Psoas muscle (tissue), 8 donors: ENCODE data around the gene SLC37A2. TPM values are rescaled to one million over a fixed set of nuclear protein-coding genes. Genes with fewer than 3 reads are reported as not detected.

Experiments used
- ATAC-seq, 4 donors: fragments of 200-7000 bp; cut with Tn5 transposase; one replicate each; pipeline ENCODE4 v1.9.1; 2020; ENCODE audit warnings: moderate library complexity in 3 of 4, mild to moderate bottlenecking in 2 of 4
- DNase-seq, 2 donors: peaks; one replicate each; pipeline ENCODE4 v3.0.0-alpha.2; 2020
- H3K27ac ChIP-seq: fragments of 200-600 bp; one replicate; pipeline ENCODE4 v1.8.0; 2022
- H3K27me3 ChIP-seq, 3 donors: fragments of 200-600 bp in 1 of 3; one replicate each; pipeline versions ENCODE4 v1.6.1 to v1.8.0; 2013 to 2022; ENCODE audit warnings: low read length in 2 of 3, mild to moderate bottlenecking in 2 of 3, moderate library complexity in 1 of 3; ENCODE audit not compliant: insufficient read depth in 3 of 3
- H3K36me3 ChIP-seq, 2 donors: fragments of 200-600 bp in 1 of 2; one replicate each; pipeline versions ENCODE4 v1.6.1 to v1.8.0; 2013 to 2022; ENCODE audit warnings: low read depth in 1 of 2, mild to moderate bottlenecking in 1 of 2, moderate library complexity in 1 of 2; ENCODE audit not compliant: insufficient read depth in 1 of 2
- H3K4me1 ChIP-seq: fragments of 200-600 bp; one replicate; pipeline ENCODE4 v1.8.0; 2022
- H3K4me3 ChIP-seq: fragments of 200-600 bp; one replicate; pipeline ENCODE4 v1.8.0; 2022; ENCODE audit warnings: mild to moderate bottlenecking
- H3K9me3 ChIP-seq: fragments of 200-600 bp; one replicate; pipeline ENCODE4 v1.8.0; 2022
- WGBS, 3 donors: extraction: QIAGEN DNeasy Blood & Tissue Kit; methylation state at CpG; one replicate each; pipeline versions ENCODE4 v1.1.6 to v1.1.7; 2013; 5-methylcytosine and 5-hydroxymethylcytosine counted together
- intact Hi-C, 2 donors: fragments of 100-400 bp; cut with DNase I; formaldehyde crosslinking; loops; one replicate each; pipeline versions ENCODE4 v1.11.0 to v1.14.2; 2022
- polyA plus RNA-seq, 3 donors: library from polyadenylated mRNA; stranded (reverse); fragments of 200-250 nt; gene quantifications; one replicate each; pipeline ENCODE4 v1.2.3, GENCODE V29; 2013
- total RNA-seq, 4 donors: library from RNA; stranded (reverse); fragmentation: NEBNext Ultra II Directional in 2 of 4; extraction: Animal tissue kit (Norgen Biotek cat#: 25700) in 2 of 4; gene quantifications; one replicate each; pipeline versions ENCODE4 v1.2.1 to v1.2.4, GENCODE V29; 2021 to 2023
- TF ChIP-seq, protein P1 (sequence below): fragments of 200-600 bp; IDR thresholded peaks from one replicate; pipeline ENCODE4 v1.8.0; 2022; ENCODE audit warnings: antibody characterized with exemption
- donor health status: healthy with polysubstance abuse.
- donor health status: DM: no; HTN: no; CAD: no; lungs with moderate emphysema.
- donor health status: Bipolar disorder and iron deficiency.
- donor health status: healthy.
- donor health status: DM: yes; HTN: yes; CAD: no.
- donor health status: DM: no; HTN: no; CAD: no.
- donor health status: DM: no; HTN: no; CAD: no.
- donor health status: DM: yes; HTN: yes; CAD: no.

SLC37A2 gene
- total and polyA plus RNA-seq, 7 donors: 0.30 to 1.9 (median 1.2) TPM

DNA sequence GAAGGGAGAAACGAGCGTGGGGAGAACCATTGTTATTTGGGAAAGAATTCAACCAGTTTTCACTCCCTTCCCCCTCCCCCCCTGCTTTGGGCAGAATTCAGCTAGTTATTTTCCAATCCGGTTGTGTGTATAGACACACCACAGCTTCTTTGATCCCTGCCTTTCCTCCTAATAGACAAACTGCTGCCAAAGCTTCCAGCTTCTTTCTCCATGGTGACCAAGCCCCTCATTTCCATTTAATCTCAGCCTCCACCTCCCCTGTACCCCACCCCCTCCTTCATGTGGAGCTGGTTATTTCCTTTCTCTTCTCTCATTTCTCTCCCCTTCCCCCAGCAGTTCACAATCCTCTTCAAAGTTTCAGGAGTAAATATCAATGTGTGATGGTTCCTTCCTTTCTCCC lies 76.7 kb downstream of the SLC37A2 start:
- Histone ChIP-seq H3K4me3 (no peak overlapping the region), H3K4me1 (no peaks in the 10 kb centered on the region), H3K27me3 (peaks cover 0 to 15% (median 0%) of the 10 kb centered on the region in 3 donors), H3K36me3 (no peaks in the 10 kb centered on the region), H3K9me3 (no peaks in the 10 kb centered on the region), H3K27ac (no peak overlapping the region)
- DNase-seq (no peak), ATAC-seq (no peak)
- TF ChIP-seq, protein P1, sequence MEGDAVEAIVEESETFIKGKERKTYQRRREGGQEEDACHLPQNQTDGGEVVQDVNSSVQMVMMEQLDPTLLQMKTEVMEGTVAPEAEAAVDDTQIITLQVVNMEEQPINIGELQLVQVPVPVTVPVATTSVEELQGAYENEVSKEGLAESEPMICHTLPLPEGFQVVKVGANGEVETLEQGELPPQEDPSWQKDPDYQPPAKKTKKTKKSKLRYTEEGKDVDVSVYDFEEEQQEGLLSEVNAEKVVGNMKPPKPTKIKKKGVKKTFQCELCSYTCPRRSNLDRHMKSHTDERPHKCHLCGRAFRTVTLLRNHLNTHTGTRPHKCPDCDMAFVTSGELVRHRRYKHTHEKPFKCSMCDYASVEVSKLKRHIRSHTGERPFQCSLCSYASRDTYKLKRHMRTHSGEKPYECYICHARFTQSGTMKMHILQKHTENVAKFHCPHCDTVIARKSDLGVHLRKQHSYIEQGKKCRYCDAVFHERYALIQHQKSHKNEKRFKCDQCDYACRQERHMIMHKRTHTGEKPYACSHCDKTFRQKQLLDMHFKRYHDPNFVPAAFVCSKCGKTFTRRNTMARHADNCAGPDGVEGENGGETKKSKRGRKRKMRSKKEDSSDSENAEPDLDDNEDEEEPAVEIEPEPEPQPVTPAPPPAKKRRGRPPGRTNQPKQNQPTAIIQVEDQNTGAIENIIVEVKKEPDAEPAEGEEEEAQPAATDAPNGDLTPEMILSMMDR: no peak
- 70 to 75% (median 74%) methylated on average over 3 of the region's 3 CpGs for WGBS, 3 donors
- intact Hi-C loops: loop anchor here (5.0 to 10.0 kb wide), 2 partner anchors 47 to 175 kb away; no protein-coding TSS in a partner anchor

Other genes starting within 250 kb of the SLC37A2 start
- 1 to 10 TPM; 1.7 to 3.2 (median 2.3) TPM for gene ROBO3, start 197.9 kb upstream of the SLC37A2 start, total RNA-seq
- gene ROBO3, start 197.9 kb upstream of the SLC37A2 start, polyA plus RNA-seq: 1 to 10 TPM; 2.9 to 3.6 (median 3.3) TPM
- 10 to 100 TPM; 14.9 to 17.5 (median 16.1) TPM for gene ROBO4, start 165.4 kb upstream of the SLC37A2 start, total RNA-seq
- gene ROBO4, start 165.4 kb upstream of the SLC37A2 start, polyA plus RNA-seq: 10 to 100 TPM in 1 of 3 donors, 1 to 10 TPM in 2; 5.4 to 10.2 (median 8.4) TPM
- gene HEPN1, start 144.1 kb upstream of the SLC37A2 start, total RNA-seq: not detected
- under 1 TPM in 2 of 3 donors, not detected in 1; 0.01 to 0.04 TPM for gene HEPN1, start 144.1 kb upstream of the SLC37A2 start, polyA plus RNA-seq
- gene HEPACAM, start 127.3 kb upstream of the SLC37A2 start, total RNA-seq: under 1 TPM in 2 of 4 donors, not detected in 2; 0.06 to 0.07 TPM
- gene HEPACAM, start 127.3 kb upstream of the SLC37A2 start, polyA plus RNA-seq: under 1 TPM; 0.05 to 0.25 (median 0.08) TPM
- under 1 TPM; 0.07 to 0.42 (median 0.25) TPM for gene CCDC15, start 109.1 kb upstream of the SLC37A2 start, total RNA-seq
- under 1 TPM; 0.03 to 0.29 (median 0.10) TPM for gene CCDC15, start 109.1 kb upstream of the SLC37A2 start, polyA plus RNA-seq
- 10 to 100 TPM in 1 of 4 donors, 1 to 10 TPM in 3; 4.9 to 12.1 (median 5.9) TPM for gene TMEM218, start 48.3 kb downstream of the SLC37A2 start, total RNA-seq
- gene TMEM218, start 48.3 kb downstream of the SLC37A2 start, polyA plus RNA-seq: 10 to 100 TPM; 13.6 to 30.3 (median 18.4) TPM
- gene PKNOX2, start 101.4 kb downstream of the SLC37A2 start, total RNA-seq: 10 to 100 TPM; 14.5 to 30.5 (median 26.4) TPM
- 1 to 10 TPM; 1.8 to 8.8 (median 4.1) TPM for gene PKNOX2, start 101.4 kb downstream of the SLC37A2 start, polyA plus RNA-seq